Upper lobe of left lung (tissue), 4 donors: ENCODE measurements around the gene SAFB.

Experiments used
- POLR2A ChIP-seq, 4 donors: fragments of 450-650 bp; IDR thresholded peaks; one replicate each; pipeline ENCODE4 v1.5.1; 2016 to 2017; ENCODE audit warnings: antibody characterized with exemption in 4 of 4, mild to moderate bottlenecking in 2 of 4
- POLR2AphosphoS5 ChIP-seq, 2 donors: sonication (generic); formaldehyde crosslinking; IDR thresholded peaks; one replicate each; pipeline ENCODE4 v1.5.1; 2017; ENCODE audit warnings: antibody characterized with exemption in 2 of 2
- TF ChIP-seq, protein P1 (sequence below), 6 experiments: fragments of 450-650 bp in 4 of 6; fragments of 200-600 bp in 2 of 6; sonication (generic) in 2 of 6; IDR thresholded peaks; one replicate each; pipeline ENCODE4 v1.5.1; 2016 to 2019; ENCODE audit warnings: antibody characterized with exemption in 6 of 6

DNA sequence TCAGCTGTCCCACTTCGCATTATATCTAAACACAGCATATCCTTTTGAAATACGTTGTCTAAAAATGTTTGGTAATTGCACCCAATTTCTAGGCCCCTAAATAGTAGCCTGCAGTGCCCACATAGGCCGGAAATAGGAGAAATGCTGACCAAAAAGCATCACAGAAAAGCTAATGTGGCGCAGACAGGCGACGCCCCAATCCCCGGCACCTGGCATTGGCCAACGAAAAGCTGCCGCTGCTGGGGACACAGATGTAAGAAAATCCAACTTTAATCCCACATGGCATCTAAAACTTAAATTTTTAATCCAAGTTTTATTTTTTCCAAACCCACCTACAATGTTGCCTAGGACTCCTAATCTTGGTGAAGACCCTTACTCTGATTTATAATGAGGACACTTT, 4.3 kb upstream of the SAFB start:
- TF ChIP-seq, protein P1, sequence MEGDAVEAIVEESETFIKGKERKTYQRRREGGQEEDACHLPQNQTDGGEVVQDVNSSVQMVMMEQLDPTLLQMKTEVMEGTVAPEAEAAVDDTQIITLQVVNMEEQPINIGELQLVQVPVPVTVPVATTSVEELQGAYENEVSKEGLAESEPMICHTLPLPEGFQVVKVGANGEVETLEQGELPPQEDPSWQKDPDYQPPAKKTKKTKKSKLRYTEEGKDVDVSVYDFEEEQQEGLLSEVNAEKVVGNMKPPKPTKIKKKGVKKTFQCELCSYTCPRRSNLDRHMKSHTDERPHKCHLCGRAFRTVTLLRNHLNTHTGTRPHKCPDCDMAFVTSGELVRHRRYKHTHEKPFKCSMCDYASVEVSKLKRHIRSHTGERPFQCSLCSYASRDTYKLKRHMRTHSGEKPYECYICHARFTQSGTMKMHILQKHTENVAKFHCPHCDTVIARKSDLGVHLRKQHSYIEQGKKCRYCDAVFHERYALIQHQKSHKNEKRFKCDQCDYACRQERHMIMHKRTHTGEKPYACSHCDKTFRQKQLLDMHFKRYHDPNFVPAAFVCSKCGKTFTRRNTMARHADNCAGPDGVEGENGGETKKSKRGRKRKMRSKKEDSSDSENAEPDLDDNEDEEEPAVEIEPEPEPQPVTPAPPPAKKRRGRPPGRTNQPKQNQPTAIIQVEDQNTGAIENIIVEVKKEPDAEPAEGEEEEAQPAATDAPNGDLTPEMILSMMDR (IDR thresholded peaks at IDR 0.05): no peak
- no peak for TF ChIP-seq POLR2AphosphoS5 (IDR thresholded peaks at IDR 0.05)
- TF ChIP-seq POLR2A (IDR thresholded peaks at IDR 0.05): no peak
